HG02642 (cell line): ENCODE measurements around the gene MARCKS.

Experiments used
- ATAC-seq: cut with Tn5 transposase; IDR thresholded peaks from one replicate; pipeline ENCODE4 v1.9.1; 2021; ENCODE audit warnings: mild to moderate bottlenecking; ENCODE audit not compliant: unreplicated experiment, poor library complexity

Gene MARCKS

GRCh38 chr6:113848280-113848679, 8.9 kb upstream of the MARCKS start:
- ATAC-seq = no peak

DNA sequence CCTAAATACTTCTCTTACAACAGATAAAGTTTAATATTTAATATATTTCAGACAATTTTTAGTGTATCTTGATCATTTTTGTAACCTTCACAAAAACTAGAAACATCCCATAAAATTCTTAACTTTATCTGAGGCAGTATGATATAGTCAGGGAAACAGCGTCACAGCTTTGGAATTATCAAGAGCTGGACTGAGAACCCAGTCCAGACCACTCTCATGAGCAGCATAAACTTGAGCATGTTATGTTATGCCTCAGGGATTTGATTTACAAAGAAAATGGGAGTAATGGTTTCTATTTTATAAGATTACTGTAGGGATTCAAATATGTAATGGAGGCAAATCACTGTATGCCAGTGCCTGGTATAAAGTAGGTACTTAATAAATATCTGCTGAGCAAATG, 8.3 kb upstream of the MARCKS start:
- no peak for ATAC-seq

GRCh38 chr6:113853252-113853651, 3.9 kb upstream of the MARCKS start:
- no peak for ATAC-seq

DNA sequence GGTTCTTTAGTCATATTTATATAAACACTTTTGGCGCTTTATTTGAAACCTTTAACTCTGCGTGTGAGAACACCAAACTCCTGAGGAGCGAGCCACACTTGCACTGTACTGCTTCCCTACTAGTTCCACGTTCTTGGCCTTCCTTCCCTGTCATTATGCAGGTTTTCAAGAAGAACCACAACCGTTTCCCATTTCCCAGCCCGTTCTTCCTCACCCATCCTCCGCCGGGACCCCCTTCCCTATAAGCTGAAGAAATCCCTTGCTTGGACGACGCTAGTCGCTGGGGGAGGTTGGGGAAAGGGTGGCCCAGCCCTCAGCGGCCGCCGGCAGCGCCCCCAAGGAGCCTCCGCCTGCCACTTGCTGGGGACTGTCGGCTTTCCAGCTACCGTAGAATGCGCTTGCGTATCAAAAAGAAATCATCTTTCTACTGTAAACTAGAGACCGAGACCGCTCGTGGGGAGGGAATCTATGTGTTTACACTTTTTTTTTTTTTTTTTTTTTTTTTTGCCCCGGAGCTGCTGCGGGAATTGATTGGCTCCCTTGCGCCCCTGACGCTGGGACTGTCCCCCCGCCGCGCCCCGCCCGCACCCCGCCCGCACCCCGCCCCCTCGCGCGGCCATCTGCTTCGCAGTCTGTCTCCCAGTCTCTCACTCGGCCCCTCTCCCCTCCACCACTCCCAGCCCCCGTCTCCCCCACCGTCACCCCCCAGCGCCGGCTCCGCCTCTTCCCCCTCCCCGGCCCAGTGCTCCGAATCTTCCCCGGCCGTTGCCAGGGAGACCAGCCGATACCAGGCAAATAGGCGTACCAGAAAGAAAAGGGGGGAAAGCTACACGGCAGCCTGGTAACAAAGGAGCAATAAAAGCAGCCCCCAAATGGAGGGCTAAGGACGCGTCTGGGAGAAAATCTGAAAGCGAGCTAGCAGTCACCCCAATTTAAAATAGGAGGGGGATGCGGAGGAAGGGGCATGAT, 2.3 kb upstream of the MARCKS start:
- peak; percentile 11 for ATAC-seq

DNA sequence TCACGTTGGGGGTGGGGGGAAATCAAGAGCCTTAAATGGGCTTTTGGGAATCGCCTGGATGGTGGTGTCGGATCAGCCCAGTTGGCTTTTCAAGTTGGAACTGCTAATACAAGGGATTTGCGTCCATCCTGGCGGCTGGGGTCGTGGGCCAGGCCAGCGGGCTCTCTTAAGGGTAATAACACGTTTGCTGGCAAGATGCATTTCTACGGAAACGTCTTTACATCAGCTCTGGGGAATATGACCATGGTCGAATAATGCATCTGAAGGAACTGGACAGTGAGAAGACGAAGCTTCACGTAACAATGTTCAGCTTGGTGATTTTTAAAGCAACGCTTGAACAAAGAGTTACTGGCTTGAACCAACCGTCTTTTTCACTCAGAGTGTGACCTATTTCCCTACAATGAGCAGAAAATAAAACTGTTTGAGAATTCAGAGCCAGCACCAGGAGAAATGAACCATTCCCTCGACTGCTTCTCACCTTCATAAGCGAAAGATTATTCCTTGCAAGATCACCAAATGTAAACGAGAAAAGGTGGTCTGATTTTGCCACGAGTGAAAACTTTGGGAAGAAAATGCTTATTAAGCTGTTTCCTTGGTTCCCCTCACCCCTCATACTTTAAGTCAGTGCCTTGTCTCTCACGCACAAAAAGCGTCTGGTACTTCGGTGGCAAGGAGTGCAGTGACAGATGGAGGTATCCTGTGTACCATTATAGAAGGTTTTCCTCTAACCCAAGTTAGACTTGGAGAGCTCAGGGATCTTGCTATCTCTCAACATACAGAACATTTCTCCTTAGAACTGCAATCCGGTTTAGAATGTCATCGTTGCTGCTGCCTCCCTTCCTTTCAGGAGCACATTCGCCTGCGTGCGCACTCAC, 1.4 kb upstream of the MARCKS start:
- no peak for ATAC-seq

DNA sequence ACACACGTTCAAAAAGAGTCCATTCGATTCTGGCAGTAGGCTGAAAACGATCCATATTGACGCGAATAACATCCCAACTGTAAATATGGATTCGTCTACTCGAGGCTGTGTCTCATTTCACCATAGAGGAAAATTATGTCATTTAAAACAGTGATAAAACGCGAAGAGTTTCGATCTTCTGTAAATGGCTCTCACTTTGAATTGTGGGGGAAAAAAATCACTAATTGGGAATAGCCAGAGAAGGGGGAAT, 845 bp upstream of the MARCKS start:
- no peak for ATAC-seq

- peak; percentile 2 for ATAC-seq
Observed at GRCh38 chr6:113857556-113858479, 673 bp downstream of the MARCKS start.

- ATAC-seq = peak; percentile 86
Observed at GRCh38 chr6:113858480-113859348, 1.6 kb downstream of the MARCKS start.

- ATAC-seq = no peak
Observed at GRCh38 chr6:113859349-113860180, 2.4 kb downstream of the MARCKS start.

DNA sequence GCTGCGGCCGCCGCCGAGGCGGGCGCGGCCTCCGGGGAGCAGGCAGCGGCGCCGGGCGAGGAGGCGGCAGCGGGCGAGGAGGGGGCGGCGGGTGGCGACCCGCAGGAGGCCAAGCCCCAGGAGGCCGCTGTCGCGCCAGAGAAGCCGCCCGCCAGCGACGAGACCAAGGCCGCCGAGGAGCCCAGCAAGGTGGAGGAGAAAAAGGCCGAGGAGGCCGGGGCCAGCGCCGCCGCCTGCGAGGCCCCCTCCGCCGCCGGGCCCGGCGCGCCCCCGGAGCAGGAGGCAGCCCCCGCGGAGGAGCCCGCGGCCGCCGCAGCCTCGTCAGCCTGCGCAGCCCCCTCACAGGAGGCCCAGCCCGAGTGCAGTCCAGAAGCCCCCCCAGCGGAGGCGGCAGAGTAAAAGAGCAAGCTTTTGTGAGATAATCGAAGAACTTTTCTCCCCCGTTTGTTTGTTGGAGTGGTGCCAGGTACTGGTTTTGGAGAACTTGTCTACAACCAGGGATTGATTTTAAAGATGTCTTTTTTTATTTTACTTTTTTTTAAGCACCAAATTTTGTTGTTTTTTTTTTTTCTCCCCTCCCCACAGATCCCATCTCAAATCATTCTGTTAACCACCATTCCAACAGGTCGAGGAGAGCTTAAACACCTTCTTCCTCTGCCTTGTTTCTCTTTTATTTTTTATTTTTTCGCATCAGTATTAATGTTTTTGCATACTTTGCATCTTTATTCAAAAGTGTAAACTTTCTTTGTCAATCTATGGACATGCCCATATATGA, 3.2 kb downstream of the MARCKS start:
- no peak for ATAC-seq

GRCh38 chr6:113862112-113862511, 5.0 kb downstream of the MARCKS start:
- ATAC-seq = no peak

DNA sequence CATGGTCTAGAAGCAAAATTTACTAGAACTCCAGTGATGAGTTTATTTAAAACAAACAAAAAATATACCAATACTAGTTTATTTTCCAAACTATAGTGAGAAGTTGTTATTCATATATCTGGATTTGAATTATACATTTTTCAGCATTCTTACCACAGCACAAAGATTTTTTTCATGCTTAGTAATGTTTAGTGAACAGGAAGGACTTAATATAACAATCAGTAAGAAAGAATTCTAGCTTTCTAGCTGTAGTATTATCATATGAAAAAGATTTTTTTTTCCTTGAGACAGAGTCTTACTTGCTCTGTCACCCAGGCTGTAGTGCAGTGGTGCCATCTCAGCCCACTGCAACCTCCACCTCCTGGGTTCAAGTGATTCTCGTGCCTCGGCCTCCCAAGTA, 13.8 kb downstream of the MARCKS start:
- ATAC-seq = no peak

DNA sequence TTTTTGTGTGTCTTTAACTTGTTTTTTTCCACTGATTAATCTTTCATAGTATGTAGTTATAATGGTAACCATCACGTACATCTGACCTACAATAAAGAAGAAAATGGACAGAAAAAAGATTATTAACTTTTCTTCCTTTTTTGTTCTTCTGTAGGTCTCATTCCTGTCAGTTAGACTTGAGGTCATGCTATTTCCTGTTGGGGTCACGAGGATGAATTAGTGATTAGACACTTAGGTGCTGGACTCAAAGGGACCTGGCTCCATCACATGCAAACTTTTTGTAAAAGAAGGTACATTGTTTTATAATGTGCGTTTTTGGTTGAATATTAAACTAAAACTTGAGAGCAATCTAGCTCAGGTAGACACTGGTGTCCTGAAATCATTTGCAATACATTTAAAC, 14.8 kb downstream of the MARCKS start:
- no peak for ATAC-seq

- ATAC-seq = peak; percentile 99
Observed at GRCh38 chr6:113873043-113873667, 16.0 kb downstream of the MARCKS start.

- ATAC-seq = no peak
Observed at GRCh38 chr6:113875470-113875869, 18.3 kb downstream of the MARCKS start.

GRCh38 chr6:113876695-113877094, 19.6 kb downstream of the MARCKS start:
- no peak for ATAC-seq
